Endodermal cell (in vitro differentiated cells): ENCODE data around the gene KIF26B. TPM values are rescaled to one million over a fixed set of nuclear protein-coding genes. Genes with fewer than 3 reads are reported as not detected.

ENCODE experiments used
- DNase-seq: peaks from one replicate; pipeline ENCODE4 v3.0.0-alpha.2; 2017
- H3K27ac ChIP-seq: 2 replicates; pipeline ENCODE4 v1.5.1; 2013; ENCODE audit warnings: mild to moderate bottlenecking, low read depth, low read length, moderate library complexity
- H3K27me3 ChIP-seq: 2 replicates; pipeline ENCODE4 v1.6.1; 2013; ENCODE audit warnings: mild to moderate bottlenecking, low read length, moderate library complexity; ENCODE audit not compliant: insufficient read depth, control insufficient read depth, poor library complexity, severe bottlenecking
- H3K36me3 ChIP-seq: 2 replicates; pipeline ENCODE4 v1.7.0; 2013; ENCODE audit warnings: mild to moderate bottlenecking, low read length, moderate library complexity; ENCODE audit not compliant: control insufficient read depth, insufficient read depth
- H3K4me1 ChIP-seq: one replicate; pipeline ENCODE4 v1.7.0; 2013; ENCODE audit warnings: low read length; ENCODE audit not compliant: control insufficient read depth, insufficient read depth
- H3K4me3 ChIP-seq: 2 replicates; pipeline ENCODE4 v1.5.1; 2013; ENCODE audit warnings: mild to moderate bottlenecking, low read length, moderate library complexity
- H3K9ac ChIP-seq: 2 replicates; pipeline ENCODE4 v1.6.1; 2013; ENCODE audit warnings: mild to moderate bottlenecking, low read length, moderate library complexity; ENCODE audit not compliant: poor library complexity, severe bottlenecking; ENCODE audit errors: extremely low read depth
- H3K9me3 ChIP-seq: 2 replicates; pipeline ENCODE4 v1.6.1; 2013; ENCODE audit warnings: mild to moderate bottlenecking, low read length, moderate library complexity; ENCODE audit not compliant: control insufficient read depth
- H3K27ac Mint-ChIP-seq: 2 replicates; pipeline ENCODE4 v1.8.0; 2020; ENCODE audit warnings: mixed read lengths
- H3K27me3 Mint-ChIP-seq: 2 replicates; pipeline ENCODE4 v1.8.0; 2021; ENCODE audit warnings: mild to moderate bottlenecking, mixed read lengths; ENCODE audit not compliant: insufficient read depth
- H3K36me3 Mint-ChIP-seq: 2 replicates; pipeline ENCODE4 v1.8.0; 2020; ENCODE audit warnings: low read depth, mixed read lengths
- H3K4me1 Mint-ChIP-seq: 2 replicates; pipeline ENCODE4 v1.8.0; 2020; ENCODE audit warnings: mixed read lengths
- H3K4me3 Mint-ChIP-seq: 2 replicates; pipeline ENCODE4 v1.8.0; 2020; ENCODE audit warnings: mild to moderate bottlenecking, moderate library complexity, mixed read lengths
- H3K9me3 Mint-ChIP-seq: 2 replicates; pipeline ENCODE4 v1.8.0; 2020; ENCODE audit warnings: mild to moderate bottlenecking, mixed read lengths
- WGBS, 2 experiments: methylation state at CpG; one replicate each; pipeline versions ENCODE4 v1.1.5 to v1.1.7; 2013; ENCODE audit warnings: missing lambda C conversion rate in 2 of 2, mixed read lengths in 1 of 2; ENCODE audit not compliant: insufficient coverage in 1 of 2, insufficient read length in 1 of 2; 5-methylcytosine and 5-hydroxymethylcytosine counted together
- total RNA-seq, 2 donors: library from RNA; stranded (reverse); fragmentation: NEBNext Ultra II Directional in 1 of 2; extraction: Animal tissue kit (Norgen Biotek cat#: 25700) in 1 of 2; gene quantifications; 2 replicates in 1 of 2; 3 replicates in 1 of 2; pipeline ENCODE4 v1.2.1, GENCODE V29; 2021
- TF ChIP-seq, protein P1 (sequence below): fragments of 200-600 bp; sonication (generic); conservative IDR thresholded peaks from 2 replicates; pipeline ENCODE4 v1.5.0; 2021; ENCODE audit warnings: antibody characterized with exemption, mild to moderate bottlenecking

KIF26B gene
- total RNA-seq, 2 donors from 2014 or later: 12.3 to 21.0 TPM

GRCh38 chr1:245551536-245551935, 396.8 kb downstream of the KIF26B start:
- TF ChIP-seq, protein P1, sequence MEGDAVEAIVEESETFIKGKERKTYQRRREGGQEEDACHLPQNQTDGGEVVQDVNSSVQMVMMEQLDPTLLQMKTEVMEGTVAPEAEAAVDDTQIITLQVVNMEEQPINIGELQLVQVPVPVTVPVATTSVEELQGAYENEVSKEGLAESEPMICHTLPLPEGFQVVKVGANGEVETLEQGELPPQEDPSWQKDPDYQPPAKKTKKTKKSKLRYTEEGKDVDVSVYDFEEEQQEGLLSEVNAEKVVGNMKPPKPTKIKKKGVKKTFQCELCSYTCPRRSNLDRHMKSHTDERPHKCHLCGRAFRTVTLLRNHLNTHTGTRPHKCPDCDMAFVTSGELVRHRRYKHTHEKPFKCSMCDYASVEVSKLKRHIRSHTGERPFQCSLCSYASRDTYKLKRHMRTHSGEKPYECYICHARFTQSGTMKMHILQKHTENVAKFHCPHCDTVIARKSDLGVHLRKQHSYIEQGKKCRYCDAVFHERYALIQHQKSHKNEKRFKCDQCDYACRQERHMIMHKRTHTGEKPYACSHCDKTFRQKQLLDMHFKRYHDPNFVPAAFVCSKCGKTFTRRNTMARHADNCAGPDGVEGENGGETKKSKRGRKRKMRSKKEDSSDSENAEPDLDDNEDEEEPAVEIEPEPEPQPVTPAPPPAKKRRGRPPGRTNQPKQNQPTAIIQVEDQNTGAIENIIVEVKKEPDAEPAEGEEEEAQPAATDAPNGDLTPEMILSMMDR: no peak
- DNase-seq: no peak
- Mint-ChIP-seq H3K4me1 (peaks cover 14% of the 10 kb centered on the region), H3K9me3 (no peaks in the 10 kb centered on the region), H3K27me3 (peaks cover under 1% of the 10 kb centered on the region), H3K27ac (no peak overlapping the region), H3K36me3 (peaks cover 6% of the 10 kb centered on the region), H3K4me3 (no peak overlapping the region)
- H3K27me3 ChIP-seq: no peaks in the 10 kb centered on the region
- no peaks in the 10 kb centered on the region for H3K4me1 ChIP-seq
- no peaks in the 10 kb centered on the region for H3K9me3 ChIP-seq
- H3K9ac ChIP-seq: no peak overlapping the region
- H3K36me3 ChIP-seq: peaks cover 3% of the 10 kb centered on the region
- no peak overlapping the region for H3K27ac ChIP-seq
- no peak overlapping the region for H3K4me3 ChIP-seq
- WGBS, 2 experiments: 96 to 98% methylated on average over 8 to 9 of the region's 9 CpGs

DNA sequence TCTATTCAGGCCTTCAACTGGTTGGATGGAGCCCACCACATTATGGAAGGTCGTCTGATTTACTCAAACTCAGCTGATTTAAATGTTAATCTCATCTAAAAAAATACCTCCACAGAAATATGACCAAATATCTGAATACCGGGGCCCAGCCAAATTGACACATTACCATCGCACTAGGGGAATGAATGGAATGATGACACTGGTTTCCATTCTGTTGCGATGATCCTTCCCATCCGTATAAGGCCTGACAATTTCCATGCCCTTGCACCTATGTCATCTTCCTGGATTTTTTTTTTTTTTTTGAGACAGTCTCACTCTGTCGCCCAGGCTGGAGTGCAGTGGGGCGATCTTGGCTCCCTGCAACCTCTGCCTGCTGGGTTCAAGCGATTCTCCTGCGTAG, 397.5 kb downstream of the KIF26B start:
- TF ChIP-seq, protein P1: no peak
- peaks cover 6% of the 10 kb centered on the region for H3K36me3 Mint-ChIP-seq
- H3K9me3 ChIP-seq: no peaks in the 10 kb centered on the region
- WGBS, 2 experiments: 94 to 100% methylated on average over 4 to 9 of the region's 9 CpGs
- H3K4me1 ChIP-seq: no peaks in the 10 kb centered on the region
- no peaks in the 10 kb centered on the region for H3K27me3 ChIP-seq
- H3K9me3 Mint-ChIP-seq: no peaks in the 10 kb centered on the region
- no peak overlapping the region for H3K4me3 ChIP-seq
- no peak overlapping the region for H3K4me3 Mint-ChIP-seq
- H3K9ac ChIP-seq: no peak overlapping the region
- H3K4me1 Mint-ChIP-seq: peaks cover 14% of the 10 kb centered on the region
- H3K36me3 ChIP-seq: no peaks in the 10 kb centered on the region
- H3K27me3 Mint-ChIP-seq: peaks cover 2% of the 10 kb centered on the region
- H3K27ac ChIP-seq: no peak overlapping the region
- H3K27ac Mint-ChIP-seq: no peak overlapping the region
- no peak for DNase-seq

DNA sequence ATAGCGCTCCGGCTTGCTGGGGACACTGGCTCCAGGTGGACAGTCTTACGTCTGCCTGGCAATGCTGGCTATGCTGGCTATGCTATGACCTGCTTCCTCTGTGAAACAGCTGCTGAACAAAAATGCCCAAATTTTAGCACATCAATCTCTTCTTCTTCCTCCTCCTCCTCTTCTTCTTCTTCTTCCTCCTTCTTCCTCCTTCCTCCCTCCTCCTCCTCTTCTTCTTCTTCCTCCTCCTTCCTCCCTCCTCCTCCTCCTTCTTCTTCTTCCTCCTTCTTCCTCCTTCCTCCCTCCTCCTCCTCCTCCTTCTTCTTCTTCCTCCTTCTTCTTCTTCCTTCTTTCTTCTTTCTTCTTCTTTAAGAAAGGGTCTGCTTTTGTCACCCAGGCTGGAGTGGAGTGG, 401.3 kb downstream of the KIF26B start:
- Histone ChIP-seq H3K27ac (no peak overlapping the region), H3K4me3 (no peak overlapping the region), H3K9ac (no peak overlapping the region), H3K27me3 (no peaks in the 10 kb centered on the region), H3K9me3 (no peaks in the 10 kb centered on the region), H3K4me1 (peaks cover 3% of the 10 kb centered on the region), H3K36me3 (no peaks in the 10 kb centered on the region)
- Mint-ChIP-seq H3K9me3 (no peaks in the 10 kb centered on the region), H3K27me3 (peaks cover 2% of the 10 kb centered on the region), H3K27ac (no peak overlapping the region), H3K36me3 (peaks cover 6% of the 10 kb centered on the region), H3K4me1 (peaks cover 21% of the 10 kb centered on the region), H3K4me3 (no peak overlapping the region)
- TF ChIP-seq, protein P1: no peak
- no peak for DNase-seq
- 93 to 100% methylated on average over 3 of the region's 3 CpGs for WGBS, 2 experiments
